Neuronal stem cell (in vitro differentiated cells): ENCODE measurements around the gene RALGAPB. TPM values are rescaled to one million over a fixed set of nuclear protein-coding genes. Genes with fewer than 3 reads are reported as not detected.

Experiments
- DNase-seq: peaks from one replicate; pipeline ENCODE4 v3.0.0-alpha.2; 2013; ENCODE audit warnings: low spot score
- H2AFZ ChIP-seq: one replicate; pipeline ENCODE4 v1.6.1; 2013; ENCODE audit warnings: mild to moderate bottlenecking, low read length, inconsistent platforms
- H2AK5ac ChIP-seq: 2 replicates; pipeline ENCODE4 v1.6.1; 2013; ENCODE audit warnings: low read depth, mild to moderate bottlenecking, inconsistent platforms, low read length, moderate library complexity, mixed read lengths
- H2BK120ac ChIP-seq: 2 replicates; pipeline ENCODE4 v1.6.1; 2013; ENCODE audit warnings: low read depth, mild to moderate bottlenecking, inconsistent platforms, low read length, moderate library complexity, mixed read lengths
- H2BK12ac ChIP-seq: one replicate; pipeline ENCODE4 v1.6.1; 2013; ENCODE audit warnings: low read length, inconsistent platforms
- H2BK15ac ChIP-seq: 2 replicates; pipeline ENCODE4 v1.6.1; 2013; ENCODE audit warnings: mild to moderate bottlenecking, low read length, inconsistent platforms, mixed read lengths
- H2BK5ac ChIP-seq: one replicate; pipeline ENCODE4 v1.6.1; 2013; ENCODE audit warnings: inconsistent platforms, mild to moderate bottlenecking, low read length, moderate library complexity
- H3K14ac ChIP-seq: one replicate; pipeline ENCODE4 v1.6.1; 2013; ENCODE audit warnings: low read length, inconsistent platforms
- H3K18ac ChIP-seq: 2 replicates; pipeline ENCODE4 v1.6.1; 2013; ENCODE audit warnings: low read length, inconsistent platforms
- H3K23ac ChIP-seq: 2 replicates; pipeline ENCODE4 v1.6.1; 2013; ENCODE audit warnings: low read depth, mild to moderate bottlenecking, mixed read lengths, low read length, inconsistent platforms; ENCODE audit not compliant: poor library complexity
- H3K27ac ChIP-seq: replicated peaks from 3 replicates; pipeline ENCODE4 v1.5.1; 2013; ENCODE audit warnings: low read length, inconsistent platforms
- H3K27me3 ChIP-seq, 3 experiments: 2 replicates each; pipeline ENCODE4 v1.6.1; 2013; ENCODE audit warnings: low read length in 3 of 3, mild to moderate bottlenecking in 2 of 3, inconsistent platforms in 1 of 3, low read depth in 1 of 3, mixed read lengths in 1 of 3, moderate library complexity in 1 of 3; ENCODE audit not compliant: control insufficient read depth in 3 of 3, insufficient read depth in 3 of 3
- H3K36me3 ChIP-seq, 2 donors: replicated peaks in 1 of 2; 2 replicates each; pipeline ENCODE4 v1.6.1; 2013; ENCODE audit warnings: low read length in 2 of 2; ENCODE audit not compliant: control insufficient read depth in 2 of 2, insufficient read depth in 2 of 2
- H3K4ac ChIP-seq: 2 replicates; pipeline ENCODE4 v1.6.1; 2013; ENCODE audit warnings: inconsistent platforms, mild to moderate bottlenecking, low read length, moderate library complexity
- H3K4me1 ChIP-seq, 2 donors: 1 replicate in 1 of 2; 2 replicates in 1 of 2; pipeline ENCODE4 v1.6.1; 2013; ENCODE audit warnings: low read length in 2 of 2, low read depth in 1 of 2; ENCODE audit not compliant: control insufficient read depth in 2 of 2, insufficient read depth in 1 of 2
- H3K4me2 ChIP-seq: one replicate; pipeline ENCODE4 v1.6.1; 2013; ENCODE audit warnings: mild to moderate bottlenecking, low read length, inconsistent platforms; ENCODE audit not compliant: insufficient read depth, poor library complexity, severe bottlenecking
- H3K4me3 ChIP-seq, 2 donors: 2 replicates each; pipeline ENCODE4 v1.5.1; 2013; ENCODE audit warnings: low read length in 2 of 2, mild to moderate bottlenecking in 2 of 2, inconsistent platforms in 1 of 2, moderate library complexity in 1 of 2
- H3K79me1 ChIP-seq: one replicate; pipeline ENCODE4 v1.6.1; 2013; ENCODE audit warnings: low read depth, mild to moderate bottlenecking, inconsistent platforms, low read length, moderate library complexity
- H3K9ac ChIP-seq: one replicate; pipeline ENCODE4 v1.6.1; 2013; ENCODE audit warnings: mild to moderate bottlenecking, low read depth, low read length, inconsistent platforms; ENCODE audit not compliant: poor library complexity
- H3K9me3 ChIP-seq, 2 donors: replicated peaks in 1 of 2; 2 replicates each; pipeline versions ENCODE3 to v1.6.1; 2013; ENCODE audit warnings: low read length in 2 of 2, mild to moderate bottlenecking in 2 of 2, inconsistent platforms in 1 of 2, low read depth in 1 of 2, mixed read lengths in 1 of 2, moderate library complexity in 1 of 2; ENCODE audit not compliant: control insufficient read depth in 2 of 2, insufficient read depth in 1 of 2
- H4K8ac ChIP-seq: one replicate; pipeline ENCODE4 v1.6.1; 2013; ENCODE audit warnings: low read depth, mild to moderate bottlenecking, inconsistent platforms, low read length, moderate library complexity
- H4K91ac ChIP-seq: one replicate; pipeline ENCODE4 v1.6.1; 2013; ENCODE audit warnings: low read length, low read depth, mild to moderate bottlenecking, inconsistent platforms; ENCODE audit not compliant: poor library complexity
- WGBS, 2 donors: extraction: QIAGEN DNeasy Blood & Tissue Kit; methylation state at CpG; one replicate each; pipeline ENCODE4 v1.1.7; 2013; ENCODE audit warnings: missing lambda C conversion rate in 2 of 2, mixed read lengths in 1 of 2; ENCODE audit not compliant: insufficient read length in 2 of 2, insufficient replicate concordance in 1 of 2; ENCODE audit errors: extremely low coverage in 2 of 2; 5-methylcytosine and 5-hydroxymethylcytosine counted together
- small RNA-seq: library from polyadenylated mRNA; stranded (forward); fragments of <200 nt; extraction: miRNeasy Mini kit (QIAGEN cat#:217004); gene quantifications from one replicate; pipeline ENCODE3, GENCODE V24; 2013; ENCODE audit not compliant: insufficient read depth

The RALGAPB gene

GRCh38 chr20:38626921-38627659, 154.4 kb downstream of the RALGAPB start:
- no peaks in the 10 kb centered on the region for H3K36me3 ChIP-seq
- no peak for DNase-seq
- no peak overlapping the region for H3K27ac ChIP-seq
- H3K9ac ChIP-seq = no peak overlapping the region
- H2BK15ac ChIP-seq = peak overlapping the region; percentile 72
- no peak overlapping the region for H4K91ac ChIP-seq
- H3K4me3 ChIP-seq = peak overlapping the region in 1 of 2 donors; percentile 45
- no peak overlapping the region for H2BK12ac ChIP-seq
- no peak overlapping the region for H3K4me2 ChIP-seq
- H2BK5ac ChIP-seq = peak overlapping the region; percentile 59
- H3K14ac ChIP-seq = no peak overlapping the region
- peaks cover 2% of the 10 kb centered on the region for H3K79me1 ChIP-seq
- peak overlapping the region; percentile 17 for H3K23ac ChIP-seq
- H3K4ac ChIP-seq = no peak overlapping the region
- peaks cover 0 to 3% of the 10 kb centered on the region in 2 donors for H3K9me3 ChIP-seq
- 100% methylated on average over 1 of the region's 10 CpGs; no CpG with 5 or more reads in 1 of the 2 donors for WGBS, 2 donors
- H2BK120ac ChIP-seq = no peak overlapping the region
- no peak overlapping the region for H2AFZ ChIP-seq
- no peaks in the 10 kb centered on the region for H3K4me1 ChIP-seq
- H3K18ac ChIP-seq = peak overlapping the region; percentile 2
- H4K8ac ChIP-seq = peak overlapping the region; percentile 43
- peaks cover 0 to 22% (median 0%) of the 10 kb centered on the region in 3 experiments for H3K27me3 ChIP-seq
- peak overlapping the region; percentile 83 for H2AK5ac ChIP-seq

Small RNAs within 50 kb of the gene (small RNA-seq; reads per million reads assigned to genes)
- gene MIR548O2 (not detected), gene RF00056 (not detected), gene SNORA60 (22.5 reads per million, percentile 82 among the genes with 10 or more reads in this experiment), gene SNORA71A (81.6 reads per million, percentile 96 among the genes with 10 or more reads in this experiment), gene SNORA71B (305 reads per million, percentile 98 among the genes with 10 or more reads in this experiment), gene SNORA71C (5.1 reads per million, percentile 21 among the genes with 10 or more reads in this experiment), gene SNORA71D (466 reads per million, percentile 98 among the genes with 10 or more reads in this experiment), gene SNORA71E (not detected)
